ENCODE results near the gene MBD6. TPM values are rescaled to one million over a fixed set of nuclear protein-coding genes. Genes with fewer than 3 reads are reported as not detected.

Gene MBD6
- total RNA-seq, 1 donor from 2014 or later, result 58.5 TPM

- Histone ChIP-seq H3K27ac (ENCODE audit: low read depth, low read length) (peak overlapping the region; percentile 76), H3K4me2 (ENCODE audit: low read length) (peak overlapping the region; percentile 95), H3K27me3 (ENCODE audit: insufficient read depth, low read length) (no peaks in the 10 kb centered on the region), H3K9ac (ENCODE audit: low read length) (peak overlapping the region; percentile 82), H4K20me1 (ENCODE audit: insufficient read depth, low read length) (peaks cover 62% of the 10 kb centered on the region), H3K4me3 (ENCODE audit: insufficient read depth, low read depth, low read length) (peak overlapping the region; percentile 78), H3K36me3 (ENCODE audit: insufficient read depth, low read length) (peaks cover 13% of the 10 kb centered on the region), H3K79me2 (ENCODE audit: insufficient read depth, low read length) (peaks cover 53% of the 10 kb centered on the region), H3K4me1 (ENCODE audit: insufficient read depth, low read length) (peaks cover 44% of the 10 kb centered on the region), H2AFZ (ENCODE audit: low read depth, low read length) (no peak overlapping the region), H3K9me3 (ENCODE audit: insufficient read depth, low read depth, low read length) (no peaks in the 10 kb centered on the region)
- TF ChIP-seq CTCF (IDR thresholded peaks at IDR 0.05; ENCODE audit: insufficient read depth, low read depth, low read length) (no peak), EZH2 (IDR thresholded peaks at IDR 0.05; ENCODE audit: insufficient read depth, low read length) (no peak)
- peak overlapping the region; percentile 93 for H3K4me3 Mint-ChIP-seq (ENCODE audit: unreplicated experiment)
- peaks cover 38% of the 10 kb centered on the region for H3K4me1 Mint-ChIP-seq (ENCODE audit: low read depth, unreplicated experiment)
- peaks cover 14% of the 10 kb centered on the region for H3K36me3 Mint-ChIP-seq (ENCODE audit: low read depth, unreplicated experiment)
- no peaks in the 10 kb centered on the region for H3K9me3 Mint-ChIP-seq (ENCODE audit: unreplicated experiment)
- peak overlapping the region; percentile 94 for H3K27ac Mint-ChIP-seq (ENCODE audit: unreplicated experiment)
- FAIRE-seq, result no peak
- peak; percentile 41 for DNase-seq (ENCODE audit: low read depth)
- H3K27me3 Mint-ChIP-seq (ENCODE audit: low read depth, unreplicated experiment), result no peaks in the 10 kb centered on the region
These were observed 472 bp downstream of the MBD6 start for GRCh38 chr12:57522887-57523705.

GRCh38 chr12:57523706-57524614, 1.3 kb downstream of the MBD6 start:
- Histone ChIP-seq H3K9ac (ENCODE audit: low read length) (peak overlapping the region; percentile 82), H3K27me3 (ENCODE audit: insufficient read depth, low read length) (no peaks in the 10 kb centered on the region), H3K9me3 (ENCODE audit: insufficient read depth, low read depth, low read length) (no peaks in the 10 kb centered on the region), H3K36me3 (ENCODE audit: insufficient read depth, low read length) (peaks cover 15% of the 10 kb centered on the region), H4K20me1 (ENCODE audit: insufficient read depth, low read length) (peaks cover 60% of the 10 kb centered on the region), H3K4me2 (ENCODE audit: low read length) (peak overlapping the region; percentile 95), H3K4me1 (ENCODE audit: insufficient read depth, low read length) (peaks cover 36% of the 10 kb centered on the region), H2AFZ (ENCODE audit: low read depth, low read length) (no peak overlapping the region), H3K79me2 (ENCODE audit: insufficient read depth, low read length) (peaks cover 44% of the 10 kb centered on the region), H3K27ac (ENCODE audit: low read depth, low read length) (peak overlapping the region; percentile 76), H3K4me3 (ENCODE audit: insufficient read depth, low read depth, low read length) (peak overlapping the region; percentile 78)
- peaks cover 12% of the 10 kb centered on the region for H3K36me3 Mint-ChIP-seq (ENCODE audit: low read depth, unreplicated experiment)
- peak overlapping the region; percentile 94 for H3K27ac Mint-ChIP-seq (ENCODE audit: unreplicated experiment)
- H3K9me3 Mint-ChIP-seq (ENCODE audit: unreplicated experiment), result no peaks in the 10 kb centered on the region
- FAIRE-seq (no peak), DNase-seq (ENCODE audit: low read depth) (no peak)
- TF ChIP-seq EZH2 (IDR thresholded peaks at IDR 0.05; ENCODE audit: insufficient read depth, low read length), result no peak
- TF ChIP-seq CTCF (IDR thresholded peaks at IDR 0.05; ENCODE audit: insufficient read depth, low read depth, low read length), result no peak
- H3K4me1 Mint-ChIP-seq (ENCODE audit: low read depth, unreplicated experiment), result peaks cover 32% of the 10 kb centered on the region
- H3K27me3 Mint-ChIP-seq (ENCODE audit: low read depth, unreplicated experiment), result no peaks in the 10 kb centered on the region
- peak overlapping the region; percentile 93 for H3K4me3 Mint-ChIP-seq (ENCODE audit: unreplicated experiment)
